Fibroblast of the aortic adventitia (primary cell): ENCODE results near the gene HRAS. TPM values are rescaled to one million over a fixed set of nuclear protein-coding genes. Genes with fewer than 3 reads are reported as not detected.

Source experiments
- DNase-seq: peaks from one replicate; pipeline ENCODE4 v3.0.0-alpha.2; 2010; ENCODE audit warnings: low read depth
- H3K4me3 ChIP-seq: 2 replicates; pipeline ENCODE4 v1.5.1; 2011; ENCODE audit warnings: low read depth, mild to moderate bottlenecking, control low read depth, low read length, moderate library complexity
- CTCF ChIP-seq: IDR thresholded peaks from 2 replicates; pipeline ENCODE4 v1.5.1; 2011; ENCODE audit warnings: mild to moderate bottlenecking, low read length, control low read depth, inconsistent platforms; ENCODE audit not compliant: insufficient read depth
- total RNA-seq: library from RNA; depleted of rRNA; stranded (reverse); fragments of >200 nt; gene quantifications from 2 replicates; pipeline ENCODE4 v1.2.3, GENCODE V29; 2012; ENCODE audit warnings: low replicate concordance

HRAS gene
- total RNA-seq, 1 donor, result 34.6 TPM

DNA sequence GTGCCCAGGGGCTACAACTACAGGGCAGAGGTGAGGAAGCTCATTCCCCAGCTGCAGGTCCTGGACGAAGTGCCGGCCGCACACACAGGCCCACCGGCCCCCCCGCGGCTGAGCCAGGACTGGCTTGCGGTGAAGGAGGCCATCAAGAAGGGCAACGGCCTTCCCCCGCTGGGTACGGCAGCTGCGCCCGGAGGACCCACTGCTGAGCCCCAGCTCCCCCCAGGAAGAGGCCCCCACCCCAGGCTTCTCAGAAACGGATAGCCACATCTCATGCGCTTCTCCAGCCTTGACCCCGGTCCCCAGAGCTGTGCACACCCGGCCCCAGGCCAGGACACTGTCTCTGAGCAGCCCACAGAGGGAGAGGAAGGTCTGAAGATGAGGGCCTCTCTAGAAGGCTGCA, 15.8 kb upstream of the HRAS start:
- no peak overlapping the region for H3K4me3 ChIP-seq
- no peak for TF ChIP-seq CTCF
- DNase-seq, result no peak

DNA sequence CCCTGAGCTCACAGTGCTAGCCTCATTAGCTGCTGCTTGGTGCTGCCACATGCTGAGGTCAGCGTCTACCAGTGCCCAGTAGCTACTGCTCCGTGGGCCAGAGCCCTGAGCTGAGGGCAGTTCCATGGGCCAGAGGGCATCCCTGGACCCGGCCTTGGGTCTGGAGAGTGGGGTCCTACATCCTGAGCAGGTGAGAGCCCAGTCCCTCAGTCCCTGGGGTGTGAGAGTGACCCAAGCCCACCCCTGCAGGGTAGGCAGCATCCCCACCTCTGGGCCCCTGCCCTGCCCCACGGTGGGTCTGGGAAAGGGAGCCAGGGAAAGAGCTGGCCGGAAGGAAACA, 15.3 kb upstream of the HRAS start:
- H3K4me3 ChIP-seq, result no peak overlapping the region
- no peak for TF ChIP-seq CTCF
- DNase-seq, result no peak

- no peak for TF ChIP-seq CTCF
- DNase-seq, result no peak
- H3K4me3 ChIP-seq, result no peak overlapping the region
Measured at GRCh38 chr11:550021-550745, 14.8 kb upstream of the HRAS start.

GRCh38 chr11:548700-549603, 13.6 kb upstream of the HRAS start:
- no peak for TF ChIP-seq CTCF
- DNase-seq, result no peak

DNA sequence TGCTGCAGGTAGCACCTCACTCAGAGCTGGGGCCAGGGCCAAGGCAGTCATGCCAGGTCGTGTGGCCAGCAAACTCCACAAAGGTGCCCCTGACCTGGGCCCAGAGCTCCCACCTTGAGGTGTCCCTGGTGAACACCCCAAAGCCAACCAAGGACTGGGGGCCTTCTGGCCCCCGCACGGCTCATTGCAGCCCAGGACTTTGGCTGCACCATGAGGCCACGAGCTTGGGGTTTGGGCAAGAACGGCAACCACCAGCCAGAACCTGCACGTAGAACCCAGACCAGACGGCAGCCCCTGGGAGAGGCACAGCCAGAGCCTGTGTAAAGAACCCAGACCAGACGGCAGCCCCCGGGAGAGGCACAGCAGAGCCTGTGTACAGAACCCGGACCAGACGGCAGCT, 9.8 kb upstream of the HRAS start:
- no peak overlapping the region for H3K4me3 ChIP-seq
- TF ChIP-seq CTCF, result no peak
- DNase-seq, result no peak

More at GRCh38 chr11:548700-549603, 13.6 kb upstream of the HRAS start:
- no peak overlapping the region for H3K4me3 ChIP-seq

GRCh38 chr11:544817-545166, 9.4 kb upstream of the HRAS start:
- no peak for DNase-seq
- TF ChIP-seq CTCF, result no peak
- no peak overlapping the region for H3K4me3 ChIP-seq
